Liver (tissue), 9 donors: ENCODE data around the gene PSAT1. TPM values are rescaled to one million over a fixed set of nuclear protein-coding genes. Genes with fewer than 3 reads are reported as not detected.
"Not testable (repeated sequence)": the region's sequence is repeated elsewhere in the genome, so short reads cannot be mapped to it uniquely, and the experiment has no call there.

Experiments
- DNase-seq: peaks from one replicate; pipeline ENCODE4 v3.0.0-alpha.2; 2017; ENCODE audit warnings: low spot score
- H3K27ac ChIP-seq, 2 donors: one replicate each; pipeline ENCODE4 v1.7.0; 2013; ENCODE audit warnings: inconsistent platforms in 2 of 2, low read length in 2 of 2, control low read depth in 1 of 2, low read depth in 1 of 2, mild to moderate bottlenecking in 1 of 2
- H3K27me3 ChIP-seq, 4 donors: one replicate each; pipeline versions ENCODE4 v1.6.1 to v1.7.0; 2013; ENCODE audit warnings: low read length in 3 of 4, inconsistent platforms in 1 of 4, mild to moderate bottlenecking in 1 of 4, moderate library complexity in 1 of 4; ENCODE audit not compliant: control insufficient read depth in 4 of 4, insufficient read depth in 4 of 4
- H3K36me3 ChIP-seq, 4 donors: one replicate each; pipeline versions ENCODE4 v1.6.1 to v1.7.0; 2013; ENCODE audit warnings: low read length in 3 of 4, mild to moderate bottlenecking in 3 of 4, low read depth in 1 of 4, moderate library complexity in 1 of 4; ENCODE audit not compliant: control insufficient read depth in 4 of 4, insufficient read depth in 3 of 4
- H3K4me1 ChIP-seq, 4 donors: one replicate each; pipeline versions ENCODE4 v1.6.1 to v1.7.0; 2013; ENCODE audit warnings: low read length in 3 of 4, mild to moderate bottlenecking in 3 of 4, moderate library complexity in 1 of 4; ENCODE audit not compliant: control insufficient read depth in 4 of 4, insufficient read depth in 4 of 4
- H3K4me3 ChIP-seq, 3 donors: one replicate each; pipeline versions ENCODE4 v1.6.1 to v1.7.0; 2013; ENCODE audit warnings: low read length in 3 of 3, control low read depth in 1 of 3, low read depth in 1 of 3, mild to moderate bottlenecking in 1 of 3
- H3K9ac ChIP-seq, 2 donors: one replicate each; pipeline ENCODE4 v1.7.0; 2013; ENCODE audit warnings: low read length in 2 of 2, mild to moderate bottlenecking in 2 of 2, moderate library complexity in 2 of 2, control low read depth in 1 of 2, low read depth in 1 of 2
- H3K9me3 ChIP-seq, 4 donors: one replicate each; pipeline versions ENCODE4 v1.6.1 to v1.7.0; 2013; ENCODE audit warnings: low read length in 3 of 4; ENCODE audit not compliant: control insufficient read depth in 4 of 4
- EGR1 ChIP-seq, 2 donors: IDR thresholded peaks; 2 replicates each; pipeline ENCODE4 v1.6.1; 2016 to 2018; ENCODE audit warnings: antibody characterized with exemption in 2 of 2, low read depth in 2 of 2
- FOXA1 ChIP-seq: IDR thresholded peaks from 2 replicates; pipeline ENCODE4 v1.6.1; 2016; ENCODE audit warnings: antibody characterized with exemption
- FOXA2 ChIP-seq: IDR thresholded peaks from 2 replicates; pipeline ENCODE4 v1.6.1; 2016; ENCODE audit warnings: antibody characterized with exemption
- HNF4A ChIP-seq, 2 donors: conservative IDR thresholded peaks; 2 replicates each; pipeline ENCODE4 v1.6.1; 2016; ENCODE audit warnings: antibody characterized with exemption in 2 of 2, mild to moderate bottlenecking in 2 of 2
- JUND ChIP-seq, 2 donors: IDR thresholded peaks; 2 replicates each; pipeline ENCODE4 v1.6.1; 2016; ENCODE audit warnings: antibody characterized with exemption in 2 of 2
- NR2F2 ChIP-seq: IDR thresholded peaks from 2 replicates; pipeline ENCODE4 v1.6.1; 2016; ENCODE audit warnings: antibody characterized with exemption
- RXRA ChIP-seq, 2 donors: IDR thresholded peaks; 2 replicates each; pipeline ENCODE4 v1.6.1; 2017 to 2018; ENCODE audit warnings: antibody characterized with exemption in 2 of 2, mild to moderate bottlenecking in 1 of 2
- SP1 ChIP-seq: IDR thresholded peaks from 2 replicates; pipeline ENCODE4 v1.6.1; 2018; ENCODE audit warnings: antibody characterized with exemption, mild to moderate bottlenecking
- YY1 ChIP-seq: IDR thresholded peaks from 2 replicates; pipeline ENCODE4 v1.6.1; 2016; ENCODE audit warnings: antibody characterized with exemption, mild to moderate bottlenecking
- WGBS: extraction: QIAGEN DNeasy Blood & Tissue Kit; methylation state at CpG from one replicate; pipeline ENCODE4 v1.1.7; 2013; 5-methylcytosine and 5-hydroxymethylcytosine counted together
- polyA plus RNA-seq, 2 donors: library from polyadenylated mRNA; stranded (reverse) in 1 of 2; unstranded in 1 of 2; fragments of 200-250 nt in 1 of 2; fragments of >200 nt in 1 of 2; fragmentation: Nextera tagmentation in 1 of 2; extraction: Ambion mirVana in 1 of 2; gene quantifications; one replicate each; pipeline versions ENCODE4 v1.2.1 to v1.2.3, GENCODE V29; 2013 to 2015
- total RNA-seq, 2 donors: library from RNA; depleted of rRNA; stranded (reverse); fragments of >200 nt; gene quantifications; one replicate each; pipeline ENCODE4 v1.2.3, GENCODE V29; 2014
- TF ChIP-seq, protein P1 (sequence below): IDR thresholded peaks from 2 replicates; pipeline ENCODE4 v1.6.1; 2016; ENCODE audit warnings: antibody characterized with exemption
- TF ChIP-seq, protein P2 (sequence below): IDR thresholded peaks from 2 replicates; pipeline ENCODE4 v1.6.1; 2016; ENCODE audit warnings: antibody characterized with exemption, mild to moderate bottlenecking
- donor health status: healthy.
- donor health status: healthy.
- donor health status: healthy.
- donor health status: healthy.
- donor health status: healthy.

PSAT1 gene
- total and polyA plus RNA-seq, 4 donors: 28.0 to 156 (median 66.8) TPM

DNA sequence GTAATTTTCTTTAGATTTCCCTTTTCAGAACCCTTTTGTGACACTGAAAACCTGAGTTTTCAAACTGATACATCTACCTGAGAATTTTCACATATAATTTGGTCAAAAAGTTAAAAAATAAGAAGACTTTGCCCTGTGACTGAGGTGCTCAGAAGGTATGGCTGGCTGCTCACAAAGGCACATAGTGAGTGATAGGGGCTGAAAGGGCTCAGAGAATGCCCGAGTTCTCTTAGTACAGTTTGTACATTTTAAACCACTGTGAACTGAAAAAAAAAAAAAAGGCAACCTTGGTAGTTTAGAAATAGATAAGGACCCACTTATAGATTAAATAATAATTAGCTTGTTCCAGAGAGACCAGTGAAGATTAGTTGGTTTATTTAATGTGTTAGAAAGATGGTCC is 18.1 kb upstream of the PSAT1 start:
- Histone ChIP-seq H3K27ac (peak overlapping the region; percentile 73 to 85), H3K36me3 (no peaks in the 10 kb centered on the region), H3K27me3 (no peaks in the 10 kb centered on the region), H3K9ac (peak overlapping the region in 1 of 2 donors; percentile 45), H3K4me1 (peaks cover 4 to 35% (median 21%) of the 10 kb centered on the region in 4 donors), H3K9me3 (no peaks in the 10 kb centered on the region), H3K4me3 (no peak overlapping the region)
- TF ChIP-seq SP1: no peak
- TF ChIP-seq, protein P1, sequence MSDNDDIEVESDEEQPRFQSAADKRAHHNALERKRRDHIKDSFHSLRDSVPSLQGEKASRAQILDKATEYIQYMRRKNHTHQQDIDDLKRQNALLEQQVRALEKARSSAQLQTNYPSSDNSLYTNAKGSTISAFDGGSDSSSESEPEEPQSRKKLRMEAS: no peak
- TF ChIP-seq YY1: peak; percentile 1
- TF ChIP-seq FOXA1: no peak
- TF ChIP-seq HNF4A (conservative IDR thresholded peaks at IDR 0.05): peak in 1 of 2 donors; percentile 26
- TF ChIP-seq EGR1 (IDR thresholded peaks at IDR 0.05; ENCODE audit: low read depth in 2 of 2): no peak
- TF ChIP-seq, protein P2, sequence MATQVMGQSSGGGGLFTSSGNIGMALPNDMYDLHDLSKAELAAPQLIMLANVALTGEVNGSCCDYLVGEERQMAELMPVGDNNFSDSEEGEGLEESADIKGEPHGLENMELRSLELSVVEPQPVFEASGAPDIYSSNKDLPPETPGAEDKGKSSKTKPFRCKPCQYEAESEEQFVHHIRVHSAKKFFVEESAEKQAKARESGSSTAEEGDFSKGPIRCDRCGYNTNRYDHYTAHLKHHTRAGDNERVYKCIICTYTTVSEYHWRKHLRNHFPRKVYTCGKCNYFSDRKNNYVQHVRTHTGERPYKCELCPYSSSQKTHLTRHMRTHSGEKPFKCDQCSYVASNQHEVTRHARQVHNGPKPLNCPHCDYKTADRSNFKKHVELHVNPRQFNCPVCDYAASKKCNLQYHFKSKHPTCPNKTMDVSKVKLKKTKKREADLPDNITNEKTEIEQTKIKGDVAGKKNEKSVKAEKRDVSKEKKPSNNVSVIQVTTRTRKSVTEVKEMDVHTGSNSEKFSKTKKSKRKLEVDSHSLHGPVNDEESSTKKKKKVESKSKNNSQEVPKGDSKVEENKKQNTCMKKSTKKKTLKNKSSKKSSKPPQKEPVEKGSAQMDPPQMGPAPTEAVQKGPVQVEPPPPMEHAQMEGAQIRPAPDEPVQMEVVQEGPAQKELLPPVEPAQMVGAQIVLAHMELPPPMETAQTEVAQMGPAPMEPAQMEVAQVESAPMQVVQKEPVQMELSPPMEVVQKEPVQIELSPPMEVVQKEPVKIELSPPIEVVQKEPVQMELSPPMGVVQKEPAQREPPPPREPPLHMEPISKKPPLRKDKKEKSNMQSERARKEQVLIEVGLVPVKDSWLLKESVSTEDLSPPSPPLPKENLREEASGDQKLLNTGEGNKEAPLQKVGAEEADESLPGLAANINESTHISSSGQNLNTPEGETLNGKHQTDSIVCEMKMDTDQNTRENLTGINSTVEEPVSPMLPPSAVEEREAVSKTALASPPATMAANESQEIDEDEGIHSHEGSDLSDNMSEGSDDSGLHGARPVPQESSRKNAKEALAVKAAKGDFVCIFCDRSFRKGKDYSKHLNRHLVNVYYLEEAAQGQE: no peak
- no peak for DNase-seq
- 41% methylated on average over 1 of the region's 1 CpG for WGBS

DNA sequence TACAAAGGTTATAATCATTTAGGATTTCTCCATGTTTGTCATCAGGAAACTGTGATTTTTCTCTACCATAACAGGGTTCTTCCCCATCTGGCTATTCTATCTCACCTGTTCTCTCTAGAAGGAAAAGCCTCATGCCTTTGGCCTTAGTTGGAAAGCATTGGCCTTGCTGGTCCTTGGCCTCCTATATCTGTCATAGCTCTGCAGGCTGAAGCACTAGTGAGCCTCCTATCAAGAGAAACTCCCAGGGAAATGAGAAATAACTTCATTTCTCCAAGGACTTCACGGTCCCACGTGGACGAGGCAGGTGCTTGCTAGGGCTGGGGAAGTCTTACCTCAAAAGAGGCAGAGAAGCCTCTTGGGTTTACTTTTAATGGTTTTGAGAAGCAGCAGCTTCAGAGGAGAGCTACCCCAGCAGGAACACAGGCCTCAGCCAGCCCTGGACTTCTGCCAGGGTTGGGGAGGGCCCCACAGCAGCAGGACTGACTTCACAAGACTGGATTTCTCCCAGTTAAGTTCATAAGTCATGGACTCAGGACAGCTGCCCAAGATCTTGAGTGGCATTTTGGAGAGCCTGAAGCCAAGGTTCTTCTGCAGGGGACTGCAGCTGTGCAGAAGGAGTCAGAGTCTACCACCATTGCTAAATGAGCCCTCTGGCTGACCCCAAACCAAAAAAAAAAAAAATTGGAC is 15.8 kb upstream of the PSAT1 start:
- Histone ChIP-seq H3K27ac (peak overlapping the region in 1 of 2 donors; percentile 50), H3K9me3 (no peaks in the 10 kb centered on the region), H3K4me1 (peaks cover 4 to 42% (median 25%) of the 10 kb centered on the region in 4 donors), H3K4me3 (no peak overlapping the region), H3K9ac (no peak overlapping the region), H3K27me3 (no peaks in the 10 kb centered on the region), H3K36me3 (no peaks in the 10 kb centered on the region)
- TF ChIP-seq JUND (IDR thresholded peaks at IDR 0.05) (peak in 1 of 2 donors; percentile 28), NR2F2 (peak; percentile 68), RXRA (IDR thresholded peaks at IDR 0.05) (peak; percentile 52 to 53), HNF4A (conservative IDR thresholded peaks at IDR 0.05) (peak; percentile 31 to 43), FOXA2 (no peak)
- peak; percentile 48 for DNase-seq
- WGBS: 74% methylated on average over 3 of the region's 3 CpGs

DNA sequence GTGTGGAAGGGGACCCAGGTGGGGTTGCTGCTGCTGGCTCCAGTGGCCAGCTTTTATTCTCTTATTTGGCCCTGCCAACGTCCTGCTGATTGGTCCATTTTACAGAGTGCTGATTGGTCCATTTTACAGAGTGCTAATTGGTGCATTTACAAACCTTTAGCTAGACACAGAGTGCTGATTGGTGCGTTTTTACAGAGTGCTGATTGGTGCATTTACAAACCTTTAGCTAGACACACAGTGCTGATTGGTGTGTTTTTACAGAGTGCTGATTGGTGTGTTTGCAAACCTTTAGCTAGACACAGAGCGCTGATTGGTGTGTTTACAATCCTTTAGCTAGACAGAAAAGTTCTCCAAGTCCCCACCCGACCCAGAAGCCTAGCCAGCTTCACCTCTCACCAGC is 12.7 kb upstream of the PSAT1 start:
- WGBS: 92% methylated on average over 4 of the region's 4 CpGs
- H3K27me3 ChIP-seq, H3K36me3 ChIP-seq, H3K9ac ChIP-seq, DNase-seq, H3K4me3 ChIP-seq, H3K9me3 ChIP-seq, H3K27ac ChIP-seq: not testable (repeated sequence)
- H3K4me1 ChIP-seq: peaks cover 8 to 37% (median 26%) of the 10 kb centered on the region in 4 donors
